GM21526 (cell line): Measurements from ENCODE around the gene POLR2M.

Experiments
- ATAC-seq: cut with Tn5 transposase; IDR thresholded peaks from one replicate; pipeline ENCODE4 v1.9.1; 2021; ENCODE audit warnings: moderate library complexity; ENCODE audit not compliant: unreplicated experiment, low FRiP score

The POLR2M gene

GRCh38 chr15:57690341-57690966, 16.1 kb upstream of the POLR2M start:
- no peak for ATAC-seq

GRCh38 chr15:57691082-57691481, 15.4 kb upstream of the POLR2M start:
- no peak for ATAC-seq

DNA sequence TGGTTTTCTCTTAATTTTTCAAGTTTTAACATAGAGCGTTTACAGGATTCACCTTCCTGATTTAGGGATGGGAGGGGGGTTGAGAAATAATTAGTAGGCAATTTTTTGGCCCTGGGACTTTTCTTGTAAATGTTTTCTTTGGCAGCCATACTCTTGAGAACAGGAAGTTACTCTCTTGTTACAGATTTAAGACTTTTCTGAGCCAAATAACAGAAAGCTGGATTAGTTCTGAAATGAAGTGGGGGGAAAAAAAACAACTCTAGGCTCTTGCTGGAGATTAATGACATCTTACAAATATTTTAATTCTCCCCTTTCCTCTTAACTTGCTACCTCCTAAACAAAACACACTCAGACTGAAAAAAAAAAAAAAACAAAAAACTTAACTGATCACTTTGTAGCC, 13.8 kb upstream of the POLR2M start:
- no peak for ATAC-seq

DNA sequence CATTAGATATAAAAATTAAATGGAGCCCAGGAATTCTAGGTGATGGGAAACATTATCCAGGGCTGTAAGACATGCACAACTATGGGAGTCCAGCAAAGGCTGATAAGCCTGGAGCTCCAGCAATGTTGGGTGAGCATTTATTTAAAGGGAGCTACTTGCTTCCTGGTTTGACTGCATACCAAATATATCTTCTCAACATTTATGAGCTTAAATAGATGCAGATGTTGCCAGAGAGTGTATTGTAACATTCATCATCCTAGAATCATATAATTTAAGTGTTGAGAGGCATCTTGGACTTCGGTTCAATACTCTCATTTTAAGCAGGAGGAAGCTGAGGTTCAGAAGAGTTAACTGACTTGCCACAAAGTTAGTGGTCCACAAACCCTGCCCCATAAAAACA, 12.2 kb upstream of the POLR2M start:
- no peak for ATAC-seq

GRCh38 chr15:57696146-57696545, 10.4 kb upstream of the POLR2M start:
- ATAC-seq = no peak

- ATAC-seq = no peak
These were observed 8.9 kb upstream of the POLR2M start for GRCh38 chr15:57697588-57697987.

- no peak for ATAC-seq
These were observed 8.3 kb upstream of the POLR2M start for GRCh38 chr15:57698243-57698642.

DNA sequence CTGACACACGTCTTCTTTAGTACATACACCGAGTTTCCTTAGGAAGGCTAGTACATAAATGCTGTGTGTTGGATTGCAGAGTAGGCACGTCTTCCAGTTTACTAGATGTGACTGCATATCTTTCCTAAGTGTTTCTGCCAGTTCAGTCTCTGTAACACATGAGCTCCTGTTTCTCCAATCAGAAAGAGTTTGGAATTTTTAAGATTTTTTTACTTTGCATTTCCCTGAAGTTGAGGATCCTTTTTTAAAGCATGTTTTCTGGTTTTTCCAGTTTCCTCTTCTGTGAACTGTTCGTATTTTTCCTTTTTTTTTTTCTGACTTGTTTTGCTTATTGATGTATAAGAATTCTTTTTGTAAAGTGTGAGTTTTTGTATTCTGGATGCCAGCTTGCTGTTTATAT, 7.5 kb upstream of the POLR2M start:
- ATAC-seq = no peak

DNA sequence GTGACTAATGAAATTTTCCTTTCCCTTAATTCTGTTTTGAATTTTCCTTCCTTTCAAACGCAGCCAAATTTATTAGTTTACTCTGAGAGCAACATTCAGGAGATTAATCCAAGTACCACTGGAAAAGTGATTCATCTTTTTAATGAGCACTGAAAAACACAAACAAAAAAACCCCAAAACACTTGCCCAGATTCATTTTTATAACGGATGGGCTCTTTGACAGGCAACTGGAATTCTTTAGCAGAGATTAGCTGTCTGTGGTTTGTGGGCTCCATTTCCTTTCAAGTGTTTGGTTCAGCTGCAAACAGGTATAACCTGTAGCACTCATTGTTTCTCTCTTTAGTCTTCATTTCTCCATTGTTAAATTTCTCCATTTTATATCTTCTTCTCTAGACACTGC, 3.1 kb upstream of the POLR2M start:
- ATAC-seq = no peak

GRCh38 chr15:57704441-57704840, 2.1 kb upstream of the POLR2M start:
- no peak for ATAC-seq

GRCh38 chr15:57705746-57706404, 639 bp upstream of the POLR2M start:
- ATAC-seq = no peak

DNA sequence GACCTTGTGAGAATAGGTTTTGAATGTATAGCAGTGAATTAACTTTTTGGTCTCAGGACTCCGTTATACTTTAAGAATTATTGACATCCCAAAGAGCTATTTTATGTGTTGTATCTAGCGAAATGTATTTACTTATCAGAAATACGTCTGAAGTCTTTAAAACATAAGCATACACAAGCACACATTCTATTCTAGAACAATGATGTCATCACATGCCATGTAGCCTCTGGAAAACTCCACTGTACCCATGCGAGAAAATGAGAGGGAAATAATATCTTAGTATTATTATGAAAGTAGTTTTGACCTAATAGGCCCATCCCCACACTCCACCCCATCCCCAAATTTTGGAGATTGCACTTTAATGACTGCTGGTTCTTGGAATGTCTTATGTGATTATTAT, 1.5 kb downstream of the POLR2M start:
- no peak for ATAC-seq

- ATAC-seq = no peak
These were observed 11.8 kb downstream of the POLR2M start for GRCh38 chr15:57718309-57718708.

DNA sequence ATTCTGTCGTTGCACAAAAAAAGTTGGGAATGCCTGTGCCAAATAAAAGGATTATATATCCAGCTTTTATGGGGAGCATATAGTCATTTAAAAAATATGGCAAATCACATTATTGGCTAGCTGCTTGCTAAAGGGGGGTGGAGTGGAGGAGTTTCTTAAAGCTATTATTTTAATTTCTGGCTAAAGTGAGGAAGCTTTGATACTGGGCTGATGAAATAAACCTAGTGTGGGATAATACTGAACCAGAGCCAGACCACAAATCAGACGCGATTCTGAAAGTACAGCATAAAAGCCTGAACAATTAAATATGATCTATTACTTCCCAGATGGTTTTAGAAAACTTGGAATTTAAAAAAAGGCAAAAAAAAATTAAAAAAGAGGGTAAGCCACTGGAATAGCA, 14.4 kb downstream of the POLR2M start:
- ATAC-seq = no peak

DNA sequence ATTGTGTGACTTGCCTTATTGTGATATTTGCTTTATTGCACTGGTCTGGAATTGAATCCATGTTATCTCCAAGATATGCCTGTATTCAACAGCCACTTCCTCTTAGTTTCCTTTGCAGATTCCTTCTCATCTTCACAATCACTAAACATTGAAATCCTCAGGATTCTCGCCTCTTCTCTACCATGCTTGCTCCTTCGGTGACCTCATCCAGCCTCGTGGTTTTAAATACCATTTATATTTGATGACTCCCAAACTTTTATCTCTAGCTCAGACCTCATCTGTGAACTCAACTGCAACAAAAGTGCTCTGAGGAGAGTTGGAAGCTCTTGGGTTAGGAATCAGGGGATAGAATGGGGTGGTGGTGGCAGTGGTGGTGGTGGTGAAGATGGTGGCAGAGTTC, 19.9 kb downstream of the POLR2M start:
- ATAC-seq = no peak

- no peak for ATAC-seq
These were observed 20.5 kb downstream of the POLR2M start for GRCh38 chr15:57727031-57727430.

DNA sequence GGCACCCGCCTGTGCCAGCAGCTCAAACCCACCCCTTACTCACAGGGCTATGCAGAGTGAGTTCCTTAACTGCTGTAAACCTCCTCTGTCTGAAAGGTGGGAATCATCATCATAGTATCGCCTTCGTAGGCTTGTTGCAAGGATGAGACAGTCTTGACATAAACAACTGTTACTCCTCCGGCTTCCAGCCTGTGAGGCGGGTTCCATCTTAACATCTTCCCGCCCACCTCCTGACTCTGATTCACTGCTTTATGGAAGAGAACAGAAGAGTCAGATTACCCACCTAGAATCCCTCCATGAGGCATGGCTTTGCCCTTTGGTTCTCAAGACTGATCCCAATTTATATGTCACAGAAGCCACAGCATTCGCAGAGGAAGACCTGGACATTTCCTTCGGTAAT, 21.9 kb downstream of the POLR2M start:
- no peak for ATAC-seq

DNA sequence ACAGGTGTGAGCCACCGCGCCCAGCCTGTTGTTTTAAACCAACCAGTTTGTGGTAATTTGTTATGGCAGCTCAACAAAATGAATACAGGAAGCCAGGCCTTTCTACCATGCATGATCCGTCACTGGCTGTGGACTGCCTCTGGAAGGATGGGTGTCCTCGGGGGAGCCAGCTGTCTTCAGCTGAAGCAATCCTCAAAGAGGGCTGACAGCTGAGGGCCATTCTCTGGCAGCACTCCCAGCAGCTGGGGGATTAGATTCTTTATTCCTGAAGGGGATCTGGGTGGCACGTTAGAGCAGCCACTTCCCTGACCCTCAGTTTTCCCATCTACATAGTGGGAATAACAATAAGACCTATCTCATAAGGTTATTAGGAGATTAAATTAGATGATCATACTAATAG, 24.4 kb downstream of the POLR2M start:
- no peak for ATAC-seq

DNA sequence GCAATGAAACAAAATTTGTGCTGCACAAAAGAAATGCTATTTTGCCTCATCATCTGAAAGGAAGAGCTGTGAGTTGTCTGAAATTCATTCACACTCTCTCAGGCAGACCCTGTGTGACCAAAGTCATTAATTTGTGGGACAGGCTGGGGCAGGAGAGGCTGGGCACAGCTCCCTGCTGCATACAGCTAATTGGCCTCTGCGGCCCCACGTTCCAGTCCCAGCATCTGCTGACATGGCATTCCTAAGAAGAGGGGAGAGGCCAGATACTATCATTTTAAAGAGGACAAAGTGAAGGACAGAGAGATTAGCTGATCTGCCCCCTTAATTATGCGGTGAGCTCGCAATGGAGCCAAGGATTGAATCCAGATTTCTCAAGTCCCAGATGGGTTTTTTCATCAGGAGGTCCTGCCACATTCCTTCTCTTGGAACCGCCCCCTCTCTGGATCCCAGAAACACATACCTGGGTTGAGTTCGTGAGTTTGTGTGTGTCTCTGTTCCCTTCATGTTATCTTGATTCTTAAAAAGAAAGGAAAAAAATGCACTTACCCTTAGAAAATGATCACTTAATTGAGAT, 25.1 kb downstream of the POLR2M start:
- ATAC-seq = no peak

DNA sequence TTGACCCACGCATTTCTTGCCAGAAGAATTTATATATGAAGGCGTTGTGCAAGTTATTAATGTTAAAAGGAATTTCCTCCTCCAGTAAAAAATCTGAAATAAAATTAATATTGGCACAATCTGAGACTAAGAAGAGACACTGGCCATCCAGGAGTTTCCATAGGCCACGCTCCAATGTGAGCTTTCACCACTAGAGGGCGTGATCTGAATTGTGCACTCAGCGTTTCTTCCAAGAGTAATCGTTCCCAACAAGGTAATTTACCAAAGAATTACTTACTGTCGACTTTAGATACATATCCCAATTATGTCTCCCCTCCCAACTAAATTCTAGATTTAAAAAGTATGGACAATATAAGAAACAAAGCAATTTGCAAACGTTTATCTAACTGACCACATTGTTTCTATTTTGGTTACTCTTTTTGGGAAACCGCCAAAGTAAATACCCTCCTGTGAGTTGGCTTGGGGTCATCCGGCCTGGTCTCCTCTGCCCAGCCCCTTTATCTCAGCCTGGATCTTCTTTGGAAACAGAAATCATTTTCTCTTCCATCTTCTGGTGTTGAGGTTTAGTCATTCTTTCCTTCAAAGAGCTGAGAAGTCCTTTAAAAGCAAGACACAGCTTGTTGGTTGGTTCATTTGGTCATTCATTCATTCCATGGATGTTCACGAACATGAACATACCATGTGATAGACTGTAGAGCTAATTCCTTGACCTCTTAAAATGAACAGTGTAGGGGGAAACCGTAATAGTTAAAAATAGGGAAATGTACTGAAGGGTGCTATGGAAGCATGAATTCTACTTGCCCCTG, 26.2 kb downstream of the POLR2M start:
- ATAC-seq = no peak

GRCh38 chr15:57734860-57735259, 28.3 kb downstream of the POLR2M start:
- no peak for ATAC-seq
